GM19025 (cell line): ENCODE results near the gene ZMYM5.
"Not testable (repeated sequence)": the region's sequence is repeated elsewhere in the genome, so short reads cannot be mapped to it uniquely, and the experiment has no call there.

Experiments
- ATAC-seq: cut with Tn5 transposase; IDR thresholded peaks from one replicate; pipeline ENCODE4 v1.9.1; 2021; ENCODE audit warnings: mild to moderate bottlenecking, low read depth, moderate library complexity; ENCODE audit not compliant: unreplicated experiment

Gene ZMYM5

GRCh38 chr13:19863323-19864023, at the start of gene ZMYM5:
TSS of gene ZMYM5 (minus strand) at chr13:19863649. CDS start at chr13:19852180, 11,469 bp downstream.
- ATAC-seq, result peak; percentile 83

GRCh38 chr13:19910336-19911072, 47.1 kb upstream of the ZMYM5 start:
- no peak for ATAC-seq

GRCh38 chr13:19908350-19908986, 45.0 kb upstream of the ZMYM5 start:
- ATAC-seq, result no peak

GRCh38 chr13:19905487-19906195, 42.2 kb upstream of the ZMYM5 start:
- not testable (repeated sequence) for ATAC-seq

GRCh38 chr13:19890030-19890429, 26.6 kb upstream of the ZMYM5 start:
- ATAC-seq, result no peak

- ATAC-seq, result no peak
Observed at GRCh38 chr13:19888799-19889198, 25.4 kb upstream of the ZMYM5 start.

- no peak for ATAC-seq
Observed at GRCh38 chr13:19882231-19882630, 18.8 kb upstream of the ZMYM5 start.

GRCh38 chr13:19881641-19882040, 18.2 kb upstream of the ZMYM5 start:
- no peak for ATAC-seq

- ATAC-seq, result peak; percentile 0
Observed at GRCh38 chr13:19864746-19865309, 1.4 kb upstream of the ZMYM5 start.

GRCh38 chr13:19864024-19864745, 736 bp upstream of the ZMYM5 start:
- peak; percentile 29 for ATAC-seq

- no peak for ATAC-seq
Observed at GRCh38 chr13:19862481-19863313, 752 bp downstream of the ZMYM5 start.

- no peak for ATAC-seq
Observed at GRCh38 chr13:19861762-19862161, 1.7 kb downstream of the ZMYM5 start.

- ATAC-seq, result no peak
Observed at GRCh38 chr13:19860884-19861655, 2.4 kb downstream of the ZMYM5 start.

- ATAC-seq, result not testable (repeated sequence)
Observed at GRCh38 chr13:19857637-19858036, 5.8 kb downstream of the ZMYM5 start.

- ATAC-seq, result no peak
Observed at GRCh38 chr13:19852766-19853165, 10.7 kb downstream of the ZMYM5 start.

- ATAC-seq, result no peak
Observed at GRCh38 chr13:19845758-19846157, 17.7 kb downstream of the ZMYM5 start.

- ATAC-seq, result no peak
Observed at GRCh38 chr13:19838865-19839275, 24.6 kb downstream of the ZMYM5 start.

- ATAC-seq, result no peak
Observed at GRCh38 chr13:19836472-19836871, 27.0 kb downstream of the ZMYM5 start.
